ENCODE results near the gene CDH20. TPM values are rescaled to one million over a fixed set of nuclear protein-coding genes. Genes with fewer than 3 reads are reported as not detected.

CDH20 gene
- total and polyA plus RNA-seq, 2 donors: 0.09 to 0.21 TPM

DNA sequence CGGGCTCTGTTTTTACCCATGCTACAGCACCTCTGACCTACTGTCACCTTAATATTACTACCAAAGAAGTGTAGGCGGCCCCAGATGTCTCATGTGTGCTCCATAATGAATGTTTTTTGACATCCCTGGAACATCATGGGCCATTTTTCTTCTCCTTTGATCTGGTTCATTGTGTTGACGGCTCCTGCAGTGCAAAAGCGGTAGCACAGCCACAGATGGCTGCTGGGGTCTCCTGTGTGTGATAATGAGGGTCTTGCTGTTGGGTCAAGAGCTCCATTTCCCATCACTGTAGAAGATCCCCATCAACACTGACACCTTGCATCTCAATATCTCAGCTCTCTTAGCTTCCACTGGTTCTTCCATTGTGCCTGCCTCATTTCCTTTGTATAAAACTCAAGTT lies 95.0 kb downstream of the CDH20 start:
- no peaks in the 10 kb centered on the region for H3K4me1 ChIP-seq (ENCODE audit: control insufficient read depth in 2 of 2, insufficient read depth in 2 of 2, low read length in 2 of 2)
- no peaks in the 10 kb centered on the region for H3K36me3 ChIP-seq (ENCODE audit: control insufficient read depth in 2 of 2, insufficient read depth in 2 of 2, low read length in 1 of 2)
- DNase-seq (ENCODE audit: low read depth in 6 of 9, low spot score in 9 of 9): no peak
- 91% methylated on average over 4 of the region's 4 CpGs for WGBS
- H3K9me3 ChIP-seq (ENCODE audit: control insufficient read depth in 2 of 2, insufficient read depth in 1 of 2, low read length in 1 of 2): no peaks in the 10 kb centered on the region
- no peaks in the 10 kb centered on the region for H3K27me3 ChIP-seq (ENCODE audit: control insufficient read depth in 2 of 2, insufficient read depth in 1 of 2, low read length in 1 of 2)
- H3K27ac ChIP-seq (ENCODE audit: low read depth in 1 of 2, low read length in 1 of 2): no peak overlapping the region
- no peak overlapping the region for H3K4me3 ChIP-seq (ENCODE audit: low read length in 2 of 2)

GRCh38 chr18:61432590-61432989 lies 99.4 kb downstream of the CDH20 start:
- no peak overlapping the region for H3K27ac ChIP-seq (ENCODE audit: low read depth in 1 of 2, low read length in 1 of 2)
- H3K36me3 ChIP-seq (ENCODE audit: control insufficient read depth in 2 of 2, insufficient read depth in 2 of 2, low read length in 1 of 2): no peaks in the 10 kb centered on the region
- WGBS: 98% methylated on average over 1 of the region's 1 CpG
- H3K27me3 ChIP-seq (ENCODE audit: control insufficient read depth in 2 of 2, insufficient read depth in 1 of 2, low read length in 1 of 2): no peaks in the 10 kb centered on the region
- no peaks in the 10 kb centered on the region for H3K9me3 ChIP-seq (ENCODE audit: control insufficient read depth in 2 of 2, insufficient read depth in 1 of 2, low read length in 1 of 2)
- no peak for DNase-seq (ENCODE audit: low read depth in 6 of 9, low spot score in 9 of 9)
- no peak overlapping the region for H3K4me3 ChIP-seq (ENCODE audit: low read length in 2 of 2)
- H3K4me1 ChIP-seq (ENCODE audit: control insufficient read depth in 2 of 2, insufficient read depth in 2 of 2, low read length in 2 of 2): no peaks in the 10 kb centered on the region

DNA sequence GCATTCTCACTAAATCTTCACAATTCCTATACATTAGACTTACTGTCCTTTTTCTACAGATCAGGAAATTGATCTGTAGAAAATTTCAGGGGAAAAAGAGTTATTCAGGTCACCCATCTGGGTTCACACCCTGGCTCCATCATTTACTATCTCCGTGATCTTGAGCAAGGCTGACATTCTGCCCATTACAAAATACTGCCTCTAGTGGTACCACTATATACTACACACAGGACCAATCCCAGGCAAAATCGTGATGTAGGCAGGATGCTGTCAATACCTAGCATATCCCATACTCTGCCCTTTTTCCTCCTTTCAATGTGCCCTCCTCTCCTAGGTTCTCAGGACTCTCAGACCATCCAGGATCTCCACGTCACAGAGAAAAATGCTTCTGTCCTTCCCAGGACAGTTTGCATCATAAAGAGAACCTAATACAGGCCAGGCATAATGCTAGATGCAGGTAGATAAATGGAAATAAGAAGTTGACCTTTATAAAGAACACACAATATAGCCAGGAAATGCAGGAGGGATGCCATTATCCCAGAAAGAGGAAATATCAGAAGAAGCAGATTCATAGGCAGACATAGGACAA lies 101.9 kb downstream of the CDH20 start:
- Histone ChIP-seq H3K4me3 (ENCODE audit: low read length in 2 of 2) (no peak overlapping the region), H3K36me3 (ENCODE audit: control insufficient read depth in 2 of 2, insufficient read depth in 2 of 2, low read length in 1 of 2) (no peaks in the 10 kb centered on the region), H3K27ac (ENCODE audit: low read depth in 1 of 2, low read length in 1 of 2) (no peak overlapping the region), H3K4me1 (ENCODE audit: control insufficient read depth in 2 of 2, insufficient read depth in 2 of 2, low read length in 2 of 2) (no peaks in the 10 kb centered on the region), H3K27me3 (ENCODE audit: control insufficient read depth in 2 of 2, insufficient read depth in 1 of 2, low read length in 1 of 2) (no peaks in the 10 kb centered on the region), H3K9me3 (ENCODE audit: control insufficient read depth in 2 of 2, insufficient read depth in 1 of 2, low read length in 1 of 2) (no peaks in the 10 kb centered on the region)
- peak in 1 of 9 donors; percentile 0 for DNase-seq (ENCODE audit: low read depth in 6 of 9, low spot score in 9 of 9)
- 67% methylated on average over 3 of the region's 3 CpGs for WGBS

- H3K4me3 ChIP-seq (ENCODE audit: low read length in 2 of 2): no peak overlapping the region
- H3K36me3 ChIP-seq (ENCODE audit: control insufficient read depth in 2 of 2, insufficient read depth in 2 of 2, low read length in 1 of 2): no peaks in the 10 kb centered on the region
- no peaks in the 10 kb centered on the region for H3K27me3 ChIP-seq (ENCODE audit: control insufficient read depth in 2 of 2, insufficient read depth in 1 of 2, low read length in 1 of 2)
- no peaks in the 10 kb centered on the region for H3K4me1 ChIP-seq (ENCODE audit: control insufficient read depth in 2 of 2, insufficient read depth in 2 of 2, low read length in 2 of 2)
- DNase-seq (ENCODE audit: low read depth in 6 of 9, low spot score in 9 of 9): no peak
- WGBS: 86% methylated on average over 5 of the region's 5 CpGs
- no peak overlapping the region for H3K27ac ChIP-seq (ENCODE audit: low read depth in 1 of 2, low read length in 1 of 2)
- no peaks in the 10 kb centered on the region for H3K9me3 ChIP-seq (ENCODE audit: control insufficient read depth in 2 of 2, insufficient read depth in 1 of 2, low read length in 1 of 2)
These were observed 110.0 kb downstream of the CDH20 start for GRCh38 chr18:61443081-61443725.

DNA sequence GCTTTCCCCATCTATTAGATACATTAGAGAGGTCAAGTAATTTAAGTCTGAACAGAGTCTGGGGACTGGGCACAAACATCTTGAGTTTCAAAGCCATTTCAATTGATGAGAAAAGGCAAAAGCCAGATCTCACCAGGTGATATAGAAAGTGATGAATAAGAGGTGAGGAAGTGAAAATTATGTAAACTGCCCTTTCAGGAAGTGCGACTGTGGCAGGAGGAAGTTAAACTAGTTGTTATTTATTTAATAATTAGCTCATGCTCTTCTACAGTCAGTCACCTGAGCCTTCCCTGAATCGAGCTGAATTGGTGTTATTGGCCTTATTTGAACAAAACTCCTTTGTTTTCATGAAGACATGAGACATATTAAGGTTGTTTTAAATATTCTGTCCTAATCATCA lies 115.1 kb downstream of the CDH20 start:
- Histone ChIP-seq H3K27me3 (ENCODE audit: control insufficient read depth in 2 of 2, insufficient read depth in 1 of 2, low read length in 1 of 2) (no peaks in the 10 kb centered on the region), H3K36me3 (ENCODE audit: control insufficient read depth in 2 of 2, insufficient read depth in 2 of 2, low read length in 1 of 2) (no peaks in the 10 kb centered on the region), H3K4me3 (ENCODE audit: low read length in 2 of 2) (no peak overlapping the region), H3K27ac (ENCODE audit: low read depth in 1 of 2, low read length in 1 of 2) (no peak overlapping the region), H3K4me1 (ENCODE audit: control insufficient read depth in 2 of 2, insufficient read depth in 2 of 2, low read length in 2 of 2) (no peaks in the 10 kb centered on the region), H3K9me3 (ENCODE audit: control insufficient read depth in 2 of 2, insufficient read depth in 1 of 2, low read length in 1 of 2) (no peaks in the 10 kb centered on the region)
- no peak for DNase-seq (ENCODE audit: low read depth in 6 of 9, low spot score in 9 of 9)
- WGBS: 45% methylated on average over 2 of the region's 2 CpGs

- H3K4me1 ChIP-seq (ENCODE audit: control insufficient read depth in 2 of 2, insufficient read depth in 2 of 2, low read length in 2 of 2): no peaks in the 10 kb centered on the region
- H3K27ac ChIP-seq (ENCODE audit: low read depth in 1 of 2, low read length in 1 of 2): no peak overlapping the region
- H3K27me3 ChIP-seq (ENCODE audit: control insufficient read depth in 2 of 2, insufficient read depth in 1 of 2, low read length in 1 of 2): no peaks in the 10 kb centered on the region
- WGBS: 91% methylated on average over 4 of the region's 4 CpGs
- H3K4me3 ChIP-seq (ENCODE audit: low read length in 2 of 2): no peak overlapping the region
- H3K9me3 ChIP-seq (ENCODE audit: control insufficient read depth in 2 of 2, insufficient read depth in 1 of 2, low read length in 1 of 2): no peaks in the 10 kb centered on the region
- H3K36me3 ChIP-seq (ENCODE audit: control insufficient read depth in 2 of 2, insufficient read depth in 2 of 2, low read length in 1 of 2): no peaks in the 10 kb centered on the region
- no peak for DNase-seq (ENCODE audit: low read depth in 6 of 9, low spot score in 9 of 9)
These were observed 126.8 kb downstream of the CDH20 start for GRCh38 chr18:61459896-61460648.

- Histone ChIP-seq H3K27me3 (ENCODE audit: control insufficient read depth in 2 of 2, insufficient read depth in 1 of 2, low read length in 1 of 2) (no peaks in the 10 kb centered on the region), H3K36me3 (ENCODE audit: control insufficient read depth in 2 of 2, insufficient read depth in 2 of 2, low read length in 1 of 2) (no peaks in the 10 kb centered on the region), H3K9me3 (ENCODE audit: control insufficient read depth in 2 of 2, insufficient read depth in 1 of 2, low read length in 1 of 2) (no peaks in the 10 kb centered on the region), H3K4me1 (ENCODE audit: control insufficient read depth in 2 of 2, insufficient read depth in 2 of 2, low read length in 2 of 2) (no peaks in the 10 kb centered on the region), H3K27ac (ENCODE audit: low read depth in 1 of 2, low read length in 1 of 2) (no peak overlapping the region), H3K4me3 (ENCODE audit: low read length in 2 of 2) (no peak overlapping the region)
- WGBS: 94% methylated on average over 1 of the region's 1 CpG
- no peak for DNase-seq (ENCODE audit: low read depth in 6 of 9, low spot score in 9 of 9)
These were observed 131.4 kb downstream of the CDH20 start for GRCh38 chr18:61464551-61465142.

DNA sequence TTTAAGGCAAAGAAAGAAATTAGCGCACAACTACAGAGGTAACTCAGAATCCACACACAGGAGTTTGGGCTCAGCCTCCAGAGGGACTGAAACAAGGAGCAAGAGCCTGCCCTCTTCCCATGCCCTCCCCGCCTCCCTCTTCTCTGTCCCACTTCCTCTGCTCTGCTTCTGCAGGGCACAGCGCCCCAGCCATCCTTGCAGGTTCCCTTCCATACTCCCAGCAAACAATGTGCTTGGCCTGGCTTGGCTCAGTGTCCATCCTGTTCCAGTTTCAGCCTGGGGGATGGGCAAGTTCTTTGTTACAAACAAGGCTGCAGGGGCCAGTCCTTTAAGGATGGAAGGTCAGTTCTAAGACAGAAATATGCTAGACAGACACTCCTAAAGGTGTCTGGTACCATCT lies 133.5 kb downstream of the CDH20 start:
- Histone ChIP-seq H3K36me3 (ENCODE audit: control insufficient read depth in 2 of 2, insufficient read depth in 2 of 2, low read length in 1 of 2) (no peaks in the 10 kb centered on the region), H3K4me3 (ENCODE audit: low read length in 2 of 2) (no peak overlapping the region), H3K27ac (ENCODE audit: low read depth in 1 of 2, low read length in 1 of 2) (no peak overlapping the region), H3K4me1 (ENCODE audit: control insufficient read depth in 2 of 2, insufficient read depth in 2 of 2, low read length in 2 of 2) (no peaks in the 10 kb centered on the region), H3K27me3 (ENCODE audit: control insufficient read depth in 2 of 2, insufficient read depth in 1 of 2, low read length in 1 of 2) (no peaks in the 10 kb centered on the region), H3K9me3 (ENCODE audit: control insufficient read depth in 2 of 2, insufficient read depth in 1 of 2, low read length in 1 of 2) (no peaks in the 10 kb centered on the region)
- WGBS: 91% methylated on average over 3 of the region's 3 CpGs
- DNase-seq (ENCODE audit: low read depth in 6 of 9, low spot score in 9 of 9): no peak

GRCh38 chr18:61470031-61470674 lies 136.9 kb downstream of the CDH20 start:
- Histone ChIP-seq H3K4me1 (ENCODE audit: control insufficient read depth in 2 of 2, insufficient read depth in 2 of 2, low read length in 2 of 2) (no peaks in the 10 kb centered on the region), H3K4me3 (ENCODE audit: low read length in 2 of 2) (no peak overlapping the region), H3K9me3 (ENCODE audit: control insufficient read depth in 2 of 2, insufficient read depth in 1 of 2, low read length in 1 of 2) (no peaks in the 10 kb centered on the region), H3K27me3 (ENCODE audit: control insufficient read depth in 2 of 2, insufficient read depth in 1 of 2, low read length in 1 of 2) (no peaks in the 10 kb centered on the region), H3K27ac (ENCODE audit: low read depth in 1 of 2, low read length in 1 of 2) (no peak overlapping the region), H3K36me3 (ENCODE audit: control insufficient read depth in 2 of 2, insufficient read depth in 2 of 2, low read length in 1 of 2) (no peaks in the 10 kb centered on the region)
- WGBS: 95% methylated on average over 16 of the region's 16 CpGs
- no peak for DNase-seq (ENCODE audit: low read depth in 6 of 9, low spot score in 9 of 9)

Data from thymus (tissue), 11 donors.